Endothelial cell (in vitro differentiated cells): ENCODE results near the gene GALNT6. TPM values are rescaled to one million over a fixed set of nuclear protein-coding genes. Genes with fewer than 3 reads are reported as not detected.

Source experiments
- DNase-seq: peaks from one replicate; pipeline ENCODE4 v3.0.0; 2021; ENCODE audit warnings: low spot score
- H3K27ac Mint-ChIP-seq: one replicate; pipeline ENCODE4 v1.8.0; 2021; ENCODE audit warnings: mixed read lengths, inconsistent platforms; ENCODE audit not compliant: unreplicated experiment
- H3K27me3 Mint-ChIP-seq: one replicate; pipeline ENCODE4 v1.8.0; 2021; ENCODE audit warnings: mild to moderate bottlenecking, moderate library complexity, mixed read lengths, inconsistent platforms; ENCODE audit not compliant: unreplicated experiment
- H3K36me3 Mint-ChIP-seq: one replicate; pipeline ENCODE4 v1.8.0; 2021; ENCODE audit warnings: mild to moderate bottlenecking, low read depth, mixed read lengths, inconsistent platforms; ENCODE audit not compliant: unreplicated experiment
- H3K4me1 Mint-ChIP-seq: one replicate; pipeline ENCODE4 v1.8.0; 2021; ENCODE audit warnings: mild to moderate bottlenecking, mixed read lengths, inconsistent platforms; ENCODE audit not compliant: unreplicated experiment
- H3K4me3 Mint-ChIP-seq: one replicate; pipeline ENCODE4 v1.8.0; 2021; ENCODE audit warnings: mild to moderate bottlenecking, mixed read lengths, inconsistent platforms; ENCODE audit not compliant: unreplicated experiment
- H3K9me3 Mint-ChIP-seq: one replicate; pipeline ENCODE4 v1.8.0; 2021; ENCODE audit warnings: mixed read lengths, inconsistent platforms; ENCODE audit not compliant: unreplicated experiment
- CTCF ChIP-seq: fragments of 200-600 bp; sonication (generic); IDR thresholded peaks from one replicate; pipeline ENCODE4 v1.5.0; 2021; ENCODE audit warnings: antibody characterized with exemption; ENCODE audit not compliant: unreplicated experiment
- total RNA-seq: library from RNA; stranded (reverse); fragmentation: NEBNext Ultra II Directional; extraction: Animal tissue kit (Norgen Biotek cat#: 25700); gene quantifications from one replicate; pipeline ENCODE4 v1.2.1, GENCODE V29; 2021; ENCODE audit not compliant: unreplicated experiment

Gene GALNT6
- total RNA-seq, 1 donor from 2014 or later: 12.5 TPM

DNA sequence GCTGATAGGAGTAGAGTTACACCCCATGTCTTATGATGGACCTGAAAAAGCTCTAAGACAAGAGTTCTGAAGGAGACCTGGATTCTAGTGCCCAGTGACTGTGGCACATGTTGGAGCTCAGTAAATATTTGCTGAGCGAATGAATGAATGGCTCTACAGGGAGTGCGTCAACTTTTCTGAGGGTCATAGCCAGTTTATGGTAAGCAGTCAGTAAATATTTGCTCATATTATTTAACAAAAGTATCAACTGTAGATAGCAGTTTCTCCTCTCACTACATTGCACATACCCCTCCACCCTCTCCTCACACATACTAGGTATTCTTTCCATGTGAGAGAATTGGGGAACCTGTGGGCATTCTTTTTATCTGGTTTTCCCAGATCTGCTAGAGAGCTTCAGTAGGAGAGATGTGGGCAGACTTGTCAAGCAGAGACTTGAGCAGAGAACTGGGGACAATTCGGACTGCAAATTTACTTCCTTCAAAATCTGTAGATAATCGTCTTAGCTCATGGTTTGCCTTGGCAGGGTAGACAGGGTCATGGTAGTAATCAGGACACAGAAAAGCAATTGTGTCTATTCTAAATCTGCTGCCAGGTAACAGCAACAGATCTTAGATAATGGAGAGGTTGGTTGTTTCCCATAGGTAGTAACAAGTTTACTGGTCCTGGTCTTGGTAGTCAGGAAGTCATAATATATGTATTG lies 39.1 kb upstream of the GALNT6 start:
- Mint-ChIP-seq H3K36me3 (no peaks in the 10 kb centered on the region), H3K27ac (no peak overlapping the region), H3K9me3 (no peaks in the 10 kb centered on the region), H3K4me1 (peaks cover 53% of the 10 kb centered on the region), H3K27me3 (peaks cover 2% of the 10 kb centered on the region), H3K4me3 (no peak overlapping the region)
- TF ChIP-seq CTCF: no peak
- no peak for DNase-seq

GRCh38 chr12:51429700-51430099 lies 38.5 kb upstream of the GALNT6 start:
- DNase-seq: no peak
- Mint-ChIP-seq H3K27ac (no peak overlapping the region), H3K9me3 (no peaks in the 10 kb centered on the region), H3K27me3 (peaks cover 2% of the 10 kb centered on the region), H3K4me3 (no peak overlapping the region), H3K36me3 (no peaks in the 10 kb centered on the region), H3K4me1 (peaks cover 55% of the 10 kb centered on the region)
- TF ChIP-seq CTCF: no peak

DNA sequence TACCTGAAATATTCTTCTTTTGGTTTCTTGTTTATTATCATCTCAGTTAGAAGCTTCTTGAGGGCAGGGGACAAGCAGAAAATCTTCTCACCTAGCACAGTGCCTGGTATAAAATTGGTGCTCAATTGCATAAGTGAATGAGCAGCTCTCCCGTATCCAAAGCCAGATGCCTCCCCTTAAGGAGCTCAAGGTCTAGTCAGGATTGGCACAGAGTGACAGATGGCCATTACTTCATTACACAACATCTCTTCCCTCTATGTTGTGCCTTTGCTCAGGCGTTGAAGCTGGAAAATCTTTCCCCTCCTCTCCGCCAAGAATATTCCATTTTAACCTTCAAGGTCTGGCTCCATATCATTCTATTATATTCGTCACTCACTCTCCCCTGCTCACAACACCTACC lies 37.0 kb upstream of the GALNT6 start:
- H3K27ac Mint-ChIP-seq: no peak overlapping the region

GRCh38 chr12:51424662-51425539 lies 33.7 kb upstream of the GALNT6 start, which contains the start of gene SLC4A8:
TSS of gene SLC4A8 (plus strand) at chr12:51424831. CDS start at chr12:51424988, 157 bp downstream.
- H3K4me3 Mint-ChIP-seq: peak within 1 kb of the TSS; percentile 87
- H3K27ac Mint-ChIP-seq: no peak within 1 kb of the TSS
- peaks cover 2% of the 10 kb centered on the region for H3K27me3 Mint-ChIP-seq
- TF ChIP-seq CTCF: peak; percentile 87
- peak; percentile 93 for DNase-seq
- H3K36me3 Mint-ChIP-seq: no peaks in the 10 kb centered on the region
- H3K9me3 Mint-ChIP-seq: no peaks in the 10 kb centered on the region
- H3K4me1 Mint-ChIP-seq: peaks cover 32% of the 10 kb centered on the region

More for the DNA sequence above, 37.0 kb upstream of the GALNT6 start:
- peaks cover 47% of the 10 kb centered on the region for H3K4me1 Mint-ChIP-seq
- H3K36me3 Mint-ChIP-seq: no peaks in the 10 kb centered on the region
- no peak for DNase-seq
- no peaks in the 10 kb centered on the region for H3K9me3 Mint-ChIP-seq
- peaks cover 2% of the 10 kb centered on the region for H3K27me3 Mint-ChIP-seq
- H3K4me3 Mint-ChIP-seq: no peak overlapping the region
- TF ChIP-seq CTCF: no peak
